A673 (cell line): ENCODE results near the gene CHMP1B.

ENCODE experiments used
- CTCF ChIP-seq: fragments of 300-800, 200-600 bp; sonication (generic); conservative IDR thresholded peaks from 2 replicates; pipeline ENCODE4 v1.5.1; 2017; ENCODE audit warnings: low read depth, mild to moderate bottlenecking, antibody characterized with exemption, low read length, moderate library complexity, mixed read lengths
- EZH2 ChIP-seq: fragments of 200-600 bp; sonication (generic); IDR thresholded peaks from 2 replicates; pipeline ENCODE4 v1.6.1; 2017; ENCODE audit warnings: borderline replicate concordance, low read depth, mild to moderate bottlenecking, mixed read lengths, antibody characterized with exemption, low read length; ENCODE audit not compliant: poor library complexity, severe bottlenecking

- TF ChIP-seq CTCF (no peak), EZH2 (no peak)
Measured at GRCh38 chr18:11884396-11885030, 33.3 kb downstream of the CHMP1B start.
